ENCODE measurements around the gene CARD18. TPM values are rescaled to one million over a fixed set of nuclear protein-coding genes. Genes with fewer than 3 reads are reported as not detected.

CARD18 gene
- total RNA-seq, 1 donor from 2014 or later = not detected

DNA sequence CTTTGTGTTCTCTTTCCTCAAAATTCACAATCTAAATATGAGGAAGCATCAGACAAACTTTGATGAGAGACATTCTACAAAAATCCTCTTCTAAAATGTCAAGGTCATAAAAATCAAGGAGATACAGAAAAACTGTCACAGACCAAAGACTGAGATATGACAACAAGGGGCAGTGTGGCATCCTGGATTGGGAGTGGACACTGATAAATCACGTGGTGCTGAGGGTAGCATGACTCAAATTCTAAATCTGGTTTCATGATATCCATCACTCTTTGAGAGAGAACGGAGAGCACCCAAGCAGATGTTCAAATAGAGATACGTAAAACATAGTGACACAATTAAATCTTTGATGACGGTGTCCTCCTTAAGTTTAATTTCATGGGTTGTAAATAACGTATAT lies 13.0 kb upstream of the CARD18 start:
- DNase-seq (ENCODE audit: extremely low spot score, unreplicated experiment) = no peak
- H3K4me1 Mint-ChIP-seq (ENCODE audit: unreplicated experiment) = peaks cover 5% of the 10 kb centered on the region
- no peaks in the 10 kb centered on the region for H3K27me3 Mint-ChIP-seq
- TF ChIP-seq, protein P1, sequence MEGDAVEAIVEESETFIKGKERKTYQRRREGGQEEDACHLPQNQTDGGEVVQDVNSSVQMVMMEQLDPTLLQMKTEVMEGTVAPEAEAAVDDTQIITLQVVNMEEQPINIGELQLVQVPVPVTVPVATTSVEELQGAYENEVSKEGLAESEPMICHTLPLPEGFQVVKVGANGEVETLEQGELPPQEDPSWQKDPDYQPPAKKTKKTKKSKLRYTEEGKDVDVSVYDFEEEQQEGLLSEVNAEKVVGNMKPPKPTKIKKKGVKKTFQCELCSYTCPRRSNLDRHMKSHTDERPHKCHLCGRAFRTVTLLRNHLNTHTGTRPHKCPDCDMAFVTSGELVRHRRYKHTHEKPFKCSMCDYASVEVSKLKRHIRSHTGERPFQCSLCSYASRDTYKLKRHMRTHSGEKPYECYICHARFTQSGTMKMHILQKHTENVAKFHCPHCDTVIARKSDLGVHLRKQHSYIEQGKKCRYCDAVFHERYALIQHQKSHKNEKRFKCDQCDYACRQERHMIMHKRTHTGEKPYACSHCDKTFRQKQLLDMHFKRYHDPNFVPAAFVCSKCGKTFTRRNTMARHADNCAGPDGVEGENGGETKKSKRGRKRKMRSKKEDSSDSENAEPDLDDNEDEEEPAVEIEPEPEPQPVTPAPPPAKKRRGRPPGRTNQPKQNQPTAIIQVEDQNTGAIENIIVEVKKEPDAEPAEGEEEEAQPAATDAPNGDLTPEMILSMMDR (conservative IDR thresholded peaks at IDR 0.05) = no peak
- H3K27ac Mint-ChIP-seq = no peak overlapping the region
- no peaks in the 10 kb centered on the region for H3K36me3 Mint-ChIP-seq
- H3K9me3 Mint-ChIP-seq = peaks cover 3% of the 10 kb centered on the region
- no peak overlapping the region for H3K4me3 Mint-ChIP-seq

GRCh38 chr11:105152021-105152512 lies 12.5 kb upstream of the CARD18 start:
- peaks cover 5% of the 10 kb centered on the region for H3K4me1 Mint-ChIP-seq (ENCODE audit: unreplicated experiment)
- H3K27me3 Mint-ChIP-seq = no peaks in the 10 kb centered on the region
- H3K9me3 Mint-ChIP-seq = peaks cover 3% of the 10 kb centered on the region
- TF ChIP-seq, protein P1 (conservative IDR thresholded peaks at IDR 0.05) = no peak
- H3K27ac Mint-ChIP-seq = no peak overlapping the region
- no peak for DNase-seq (ENCODE audit: extremely low spot score, unreplicated experiment)
- H3K36me3 Mint-ChIP-seq = no peaks in the 10 kb centered on the region
- no peak overlapping the region for H3K4me3 Mint-ChIP-seq

DNA sequence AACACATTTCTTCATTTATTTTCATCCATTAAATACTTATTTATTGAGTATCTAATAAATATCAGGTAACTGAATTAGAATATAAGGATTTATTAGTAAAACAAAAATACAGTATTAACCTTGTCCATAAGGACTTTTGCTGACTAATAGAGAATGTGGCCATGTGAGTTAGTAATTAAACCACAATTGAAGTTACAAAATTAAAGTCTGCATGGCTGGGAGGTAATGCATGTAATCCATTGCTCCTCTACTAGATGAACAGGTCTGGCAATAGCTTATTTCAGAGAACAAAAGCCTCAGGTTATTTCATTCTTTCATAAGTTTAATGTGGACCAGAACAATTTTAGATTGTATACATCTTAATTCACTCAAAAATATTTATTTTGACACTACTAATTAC lies 9.9 kb upstream of the CARD18 start:
- Mint-ChIP-seq H3K4me1 (ENCODE audit: unreplicated experiment) (peaks cover 5% of the 10 kb centered on the region), H3K27ac (no peak overlapping the region), H3K36me3 (no peaks in the 10 kb centered on the region), H3K9me3 (peaks cover 3% of the 10 kb centered on the region), H3K4me3 (no peak overlapping the region), H3K27me3 (no peaks in the 10 kb centered on the region)
- TF ChIP-seq, protein P1 (conservative IDR thresholded peaks at IDR 0.05) = no peak
- DNase-seq (ENCODE audit: extremely low spot score, unreplicated experiment) = no peak

DNA sequence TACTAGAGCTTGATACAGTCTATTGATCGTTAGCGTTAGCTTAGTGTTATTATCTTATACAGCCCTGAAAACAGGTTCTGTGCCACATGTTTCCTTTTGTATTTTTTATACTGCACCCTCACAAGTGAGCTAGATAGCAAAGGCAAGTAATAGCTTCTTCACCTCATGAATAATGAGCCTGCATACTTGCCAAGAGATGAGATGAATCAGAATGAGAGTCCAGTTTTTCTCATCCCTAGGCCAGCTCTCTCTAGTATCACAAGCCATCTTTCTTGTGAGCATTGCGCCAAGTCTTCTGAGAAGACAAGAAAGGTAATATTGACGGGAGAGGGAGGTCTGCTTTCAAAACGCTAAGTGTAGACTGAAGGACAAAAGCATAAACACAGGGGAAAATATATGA lies 8.7 kb upstream of the CARD18 start:
- H3K4me1 Mint-ChIP-seq (ENCODE audit: unreplicated experiment) = peaks cover 2% of the 10 kb centered on the region
- TF ChIP-seq, protein P1 (conservative IDR thresholded peaks at IDR 0.05) = no peak
- H3K27me3 Mint-ChIP-seq = no peaks in the 10 kb centered on the region
- H3K27ac Mint-ChIP-seq = no peak overlapping the region
- no peak overlapping the region for H3K4me3 Mint-ChIP-seq
- DNase-seq (ENCODE audit: extremely low spot score, unreplicated experiment) = no peak
- H3K9me3 Mint-ChIP-seq = peaks cover 3% of the 10 kb centered on the region
- no peaks in the 10 kb centered on the region for H3K36me3 Mint-ChIP-seq

DNA sequence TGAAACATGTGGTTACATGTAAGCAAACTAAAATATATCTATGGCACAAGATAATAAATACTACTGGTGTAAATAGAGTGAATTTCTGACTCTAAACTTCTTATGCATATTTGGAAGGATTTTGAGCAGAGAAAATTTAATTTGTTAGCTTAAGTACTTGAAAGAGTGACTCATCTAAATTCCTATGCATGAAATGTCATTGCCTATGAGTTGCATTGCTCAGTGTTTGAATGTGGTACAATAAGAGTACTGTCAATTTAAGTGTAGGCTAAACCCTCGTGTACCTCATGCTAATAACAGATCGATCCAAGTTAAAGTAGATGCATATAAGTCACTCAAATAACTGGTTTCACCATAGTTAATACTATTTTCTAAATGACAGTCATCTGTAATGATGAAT lies 5.3 kb upstream of the CARD18 start:
- Mint-ChIP-seq H3K27me3 (no peaks in the 10 kb centered on the region), H3K9me3 (no peaks in the 10 kb centered on the region), H3K36me3 (no peaks in the 10 kb centered on the region), H3K4me3 (no peak overlapping the region), H3K4me1 (ENCODE audit: unreplicated experiment) (no peaks in the 10 kb centered on the region), H3K27ac (no peak overlapping the region)
- TF ChIP-seq, protein P1 (conservative IDR thresholded peaks at IDR 0.05) = no peak
- no peak for DNase-seq (ENCODE audit: extremely low spot score, unreplicated experiment)

- H3K4me3 Mint-ChIP-seq = no peak overlapping the region
- no peak overlapping the region for H3K27ac Mint-ChIP-seq
- TF ChIP-seq, protein P1 (conservative IDR thresholded peaks at IDR 0.05) = no peak
- H3K27me3 Mint-ChIP-seq = peaks cover 3% of the 10 kb centered on the region
- H3K36me3 Mint-ChIP-seq = no peaks in the 10 kb centered on the region
- no peaks in the 10 kb centered on the region for H3K4me1 Mint-ChIP-seq (ENCODE audit: unreplicated experiment)
- DNase-seq (ENCODE audit: extremely low spot score, unreplicated experiment) = no peak
- no peaks in the 10 kb centered on the region for H3K9me3 Mint-ChIP-seq
Measured at GRCh38 chr11:105142167-105142566, 2.6 kb upstream of the CARD18 start.
